NCI-H460 (cell line): ENCODE data around the gene SLC66A2. TPM values are rescaled to one million over a fixed set of nuclear protein-coding genes. Genes with fewer than 3 reads are reported as not detected.

Source experiments
- DNase-seq: peaks from one replicate; pipeline ENCODE4 v3.0.0-alpha.2; 2016; ENCODE audit warnings: low read depth; ENCODE audit errors: extremely low read depth
- total RNA-seq: library from RNA; depleted of rRNA; stranded (reverse); fragments of >200 nt; shearing (Covaris generic); gene quantifications from 2 replicates; pipeline ENCODE4 v1.2.3, GENCODE V29; 2014

Gene SLC66A2
- total RNA-seq, 1 experiment from 2014 or later = 17.0 TPM

DNA sequence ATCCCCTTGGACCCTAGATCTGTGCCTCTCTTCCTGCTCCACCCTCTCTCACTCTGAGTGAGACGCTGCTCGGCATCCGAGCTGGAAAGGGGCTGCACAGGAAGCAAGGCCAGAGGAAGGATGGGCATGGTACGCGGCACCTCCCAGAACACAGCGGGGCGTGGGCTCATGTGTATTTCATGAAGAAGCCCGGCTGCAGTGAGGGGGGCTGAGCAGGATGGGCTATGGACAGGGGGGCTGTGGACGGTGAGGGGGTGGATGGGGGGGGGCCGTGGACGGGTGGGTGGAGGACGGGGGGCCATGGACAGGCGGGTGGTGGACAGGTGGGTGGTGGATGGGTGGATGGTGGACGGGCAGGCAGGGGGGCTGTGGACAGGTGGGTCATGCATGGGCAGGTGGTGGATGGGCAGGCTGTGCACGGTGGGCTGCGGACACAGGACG lies 28.5 kb downstream of the SLC66A2 start:
- DNase-seq = no peak

DNA sequence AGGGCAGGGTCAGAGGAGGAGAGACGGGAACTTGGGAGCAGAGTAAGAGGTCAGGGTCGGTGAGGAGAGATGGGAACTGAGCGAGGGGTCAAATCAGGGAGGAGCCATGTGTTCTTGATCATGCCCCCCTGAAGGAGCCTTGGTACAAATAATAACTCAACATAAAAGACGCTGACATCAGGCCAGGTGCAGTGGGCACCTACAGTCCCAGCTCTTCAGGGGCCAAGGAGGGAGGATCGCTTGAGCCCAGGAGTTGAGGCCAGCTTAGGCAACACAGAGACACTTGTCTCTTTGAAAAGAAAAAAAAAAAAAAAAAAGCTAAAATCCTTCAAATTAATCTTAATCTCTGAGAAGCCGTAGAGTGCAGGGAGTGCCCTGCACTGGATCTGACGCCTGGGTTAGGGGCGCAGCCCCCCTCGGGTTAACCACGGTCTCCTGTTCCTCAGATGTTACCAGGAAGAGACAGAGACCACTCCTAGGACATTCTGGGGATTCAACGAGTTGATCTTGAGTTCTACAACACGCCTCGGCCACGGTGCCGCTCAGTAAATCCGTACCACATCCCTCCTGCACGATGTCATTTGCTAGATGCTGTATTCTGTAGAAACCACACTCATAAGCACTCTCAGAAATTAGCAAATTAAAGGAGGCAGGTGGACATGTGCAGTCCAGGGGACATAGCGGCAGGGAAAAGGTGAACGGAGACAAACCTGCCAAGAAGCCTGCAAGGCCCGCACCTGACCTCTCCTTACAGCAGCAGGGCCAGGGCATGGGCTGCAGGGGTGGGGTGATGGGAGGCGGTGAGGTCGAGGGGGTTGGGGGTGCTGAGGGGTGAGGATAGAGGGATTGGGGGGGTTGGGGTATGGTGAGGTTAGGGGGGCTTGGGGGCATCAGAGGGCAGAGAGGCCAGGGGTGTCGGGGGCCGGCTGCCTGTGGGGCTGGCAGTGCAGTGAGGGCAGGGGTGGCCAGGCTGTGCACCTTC lies 29.2 kb downstream of the SLC66A2 start:
- DNase-seq = no peak

GRCh38 chr18:79919089-79919488 lies 32.4 kb downstream of the SLC66A2 start:
- DNase-seq = no peak

DNA sequence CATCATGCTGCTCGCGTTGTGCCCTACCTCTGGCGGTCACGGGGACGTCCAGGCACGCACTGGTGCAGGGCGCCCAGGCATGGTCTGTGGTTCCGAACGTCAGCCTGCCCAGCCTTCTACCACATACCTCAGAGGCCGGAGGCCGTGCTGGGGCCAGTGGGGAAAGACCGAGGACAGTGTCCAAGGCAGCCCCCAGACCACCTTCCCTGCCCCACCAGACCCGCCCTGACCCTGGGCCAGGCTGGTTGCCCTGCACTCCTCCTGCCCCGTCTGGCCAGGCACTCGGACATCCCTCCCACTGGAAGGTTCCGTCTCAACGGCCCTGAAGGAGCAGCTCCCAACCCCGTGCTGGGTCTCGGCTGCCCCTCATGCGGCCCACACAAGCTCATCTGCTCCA lies 32.8 kb downstream of the SLC66A2 start:
- no peak for DNase-seq

- no peak for DNase-seq
Measured at GRCh38 chr18:79917853-79918614, 33.4 kb downstream of the SLC66A2 start.

DNA sequence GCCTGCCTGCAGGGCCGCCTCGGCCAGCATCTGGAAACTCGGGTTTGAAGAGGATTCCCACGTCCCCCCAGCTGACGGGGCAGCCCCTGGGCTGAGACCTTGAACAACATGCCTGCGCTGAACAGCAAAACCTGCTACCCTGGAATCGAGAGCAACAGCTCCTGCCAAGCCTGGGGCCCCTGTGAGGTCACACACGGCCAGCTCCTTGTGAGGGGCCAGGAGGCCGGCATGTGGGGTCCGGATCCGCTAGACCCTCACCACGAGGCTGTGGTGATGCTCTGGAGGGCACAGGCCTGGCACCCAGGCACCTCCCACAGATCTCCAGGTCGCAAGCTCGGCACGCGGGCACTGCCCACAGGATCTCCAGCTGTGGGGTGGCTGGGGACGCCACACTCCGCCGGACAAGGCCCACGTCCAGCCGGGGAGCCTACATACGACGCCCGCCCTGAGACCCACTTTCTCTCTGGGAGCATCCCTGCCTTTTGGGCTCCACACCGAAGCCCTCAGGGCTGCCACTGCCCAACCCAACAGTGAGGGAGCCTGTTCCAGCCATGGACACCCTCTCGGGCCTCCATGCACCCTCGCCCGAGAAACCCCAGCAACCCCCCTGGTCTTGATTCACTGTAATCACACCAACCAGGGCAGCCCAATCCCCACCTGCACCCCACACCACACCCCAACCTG lies 34.1 kb downstream of the SLC66A2 start:
- DNase-seq = no peak

DNA sequence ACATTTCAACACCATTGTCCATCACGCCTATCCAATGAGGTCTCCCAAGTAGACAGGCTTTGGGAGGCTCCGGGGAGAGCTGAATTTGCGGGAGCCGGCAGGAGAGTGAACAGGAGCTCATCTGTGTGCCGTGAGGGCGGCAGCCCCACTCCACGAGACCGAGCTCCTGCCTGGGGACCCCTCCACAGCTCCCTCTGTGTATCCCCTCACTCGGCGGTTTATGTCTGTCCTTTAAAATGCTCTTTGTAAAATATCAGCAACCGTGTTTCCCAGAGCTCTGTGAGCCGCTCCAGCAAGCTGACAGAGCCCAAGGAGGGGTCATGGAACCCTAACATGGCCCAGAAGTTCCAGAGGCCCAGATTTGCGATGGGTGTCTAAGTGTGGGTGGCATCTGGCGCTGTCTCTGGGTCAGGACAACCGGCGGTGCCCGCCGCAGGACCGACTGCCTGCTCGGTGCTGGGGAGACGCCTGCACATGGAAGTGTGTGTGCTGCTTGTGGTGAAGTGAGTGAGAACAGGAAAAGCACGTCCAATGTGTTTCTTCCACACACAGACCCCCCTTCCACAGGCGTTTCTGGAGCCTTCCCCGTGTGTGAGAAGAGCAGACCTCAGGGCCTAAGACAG lies 34.8 kb downstream of the SLC66A2 start:
- no peak for DNase-seq

DNA sequence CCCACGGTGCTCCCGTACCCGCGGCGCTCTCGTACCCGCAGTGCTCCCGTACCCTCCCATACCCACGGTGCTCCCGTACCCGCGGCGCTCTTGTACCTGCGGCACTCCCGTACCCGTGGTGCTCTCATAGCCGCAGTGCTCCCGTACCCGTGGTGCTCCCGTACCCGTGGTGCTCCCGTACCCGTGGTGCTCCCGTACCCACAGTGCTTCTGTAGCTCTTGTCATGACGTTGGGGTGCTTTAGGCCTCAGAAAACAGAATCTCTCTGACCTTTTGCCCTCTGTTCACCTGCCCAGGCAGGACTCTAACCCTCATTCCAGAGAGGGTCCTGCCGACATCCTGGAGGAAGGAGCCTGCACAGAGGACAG lies 35.3 kb downstream of the SLC66A2 start:
- no peak for DNase-seq

- no peak for DNase-seq
Measured at GRCh38 chr18:79915161-79916127, 36.0 kb downstream of the SLC66A2 start.

GRCh38 chr18:79914614-79915160 lies 36.8 kb downstream of the SLC66A2 start:
- DNase-seq = no peak

DNA sequence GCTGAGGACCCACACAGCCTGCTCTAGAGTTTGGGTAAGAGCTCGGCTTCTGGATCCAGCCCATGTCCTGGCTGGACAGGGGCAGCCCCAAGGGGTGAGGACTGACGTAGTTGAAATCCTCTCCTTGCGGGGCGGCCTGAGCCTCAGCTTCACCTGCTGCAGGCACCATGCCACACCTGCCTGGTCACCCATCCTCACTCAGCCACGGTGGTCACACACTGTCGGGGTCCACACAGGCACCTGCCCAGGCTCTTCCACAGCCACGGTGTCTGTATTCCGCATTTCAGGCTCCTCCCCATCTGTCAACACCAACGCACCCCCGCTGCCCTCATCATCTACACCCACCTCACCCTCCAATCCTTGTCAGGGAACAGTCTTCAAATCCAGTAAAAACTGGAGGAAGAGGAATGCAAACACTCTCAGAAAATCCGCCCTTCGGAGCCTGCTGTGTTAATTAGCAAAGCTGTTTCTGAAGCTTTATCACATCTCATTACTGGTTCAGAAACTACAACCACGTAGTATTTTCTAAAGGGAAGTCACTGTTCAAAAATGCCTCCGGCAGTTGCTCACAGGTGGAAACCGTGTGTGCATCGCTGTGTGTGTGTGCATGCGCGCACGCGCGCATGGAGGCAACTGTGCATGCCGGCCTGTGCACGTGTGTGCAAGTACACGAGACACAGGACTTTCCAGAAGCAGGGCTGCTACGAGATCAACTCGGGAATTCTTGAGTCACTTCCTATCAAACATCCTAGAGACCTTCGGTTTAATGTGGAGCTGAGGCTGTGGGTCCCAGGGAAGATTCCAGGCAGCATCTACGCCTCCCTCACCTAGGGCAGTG lies 38.2 kb downstream of the SLC66A2 start:
- no peak for DNase-seq

GRCh38 chr18:79912409-79912991 lies 39.0 kb downstream of the SLC66A2 start:
- DNase-seq = no peak

DNA sequence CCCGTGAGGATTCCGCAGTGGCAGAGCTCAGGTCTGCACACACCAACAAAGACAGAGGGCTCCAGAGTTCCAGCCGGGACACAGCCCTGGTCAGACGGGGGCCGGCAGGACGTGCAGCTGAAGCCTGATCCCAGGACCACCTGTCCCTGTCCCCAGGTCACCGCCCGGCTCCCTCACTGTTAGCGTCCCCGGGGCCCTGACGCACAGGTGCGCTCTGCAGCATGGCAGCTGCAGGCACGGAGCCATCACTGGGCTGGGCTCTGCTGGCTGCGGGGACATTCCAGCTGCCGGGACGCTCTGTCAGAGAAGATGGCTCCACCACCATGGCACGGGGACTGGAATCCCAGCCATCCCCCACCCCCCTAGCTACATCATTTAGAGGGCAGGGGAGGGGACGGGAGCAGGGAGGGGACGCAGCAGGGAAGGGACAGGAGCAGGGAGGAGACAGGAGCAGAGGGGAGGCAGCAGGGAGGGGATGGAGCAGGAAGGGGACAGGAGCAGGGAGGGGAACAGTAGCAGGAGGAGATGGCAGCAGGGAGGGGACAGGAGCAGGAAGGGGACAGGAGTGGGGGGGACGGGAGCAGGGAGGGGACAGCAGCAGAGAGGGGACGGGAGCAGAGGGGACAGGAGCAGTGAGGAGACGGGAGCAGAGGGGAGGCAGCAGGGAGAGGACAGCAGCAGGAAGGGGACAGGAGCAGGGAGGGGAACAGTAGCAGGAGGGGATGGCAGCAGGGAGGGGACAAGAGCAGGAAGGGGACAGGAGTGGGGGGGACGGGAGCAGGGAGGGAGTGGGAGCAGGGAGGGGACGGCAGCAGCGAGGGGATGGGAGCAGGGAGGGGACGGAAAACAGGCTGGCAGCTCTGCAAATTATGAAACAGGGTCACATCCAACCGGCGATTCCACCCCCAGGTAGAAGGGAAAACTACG lies 39.8 kb downstream of the SLC66A2 start:
- DNase-seq = no peak

DNA sequence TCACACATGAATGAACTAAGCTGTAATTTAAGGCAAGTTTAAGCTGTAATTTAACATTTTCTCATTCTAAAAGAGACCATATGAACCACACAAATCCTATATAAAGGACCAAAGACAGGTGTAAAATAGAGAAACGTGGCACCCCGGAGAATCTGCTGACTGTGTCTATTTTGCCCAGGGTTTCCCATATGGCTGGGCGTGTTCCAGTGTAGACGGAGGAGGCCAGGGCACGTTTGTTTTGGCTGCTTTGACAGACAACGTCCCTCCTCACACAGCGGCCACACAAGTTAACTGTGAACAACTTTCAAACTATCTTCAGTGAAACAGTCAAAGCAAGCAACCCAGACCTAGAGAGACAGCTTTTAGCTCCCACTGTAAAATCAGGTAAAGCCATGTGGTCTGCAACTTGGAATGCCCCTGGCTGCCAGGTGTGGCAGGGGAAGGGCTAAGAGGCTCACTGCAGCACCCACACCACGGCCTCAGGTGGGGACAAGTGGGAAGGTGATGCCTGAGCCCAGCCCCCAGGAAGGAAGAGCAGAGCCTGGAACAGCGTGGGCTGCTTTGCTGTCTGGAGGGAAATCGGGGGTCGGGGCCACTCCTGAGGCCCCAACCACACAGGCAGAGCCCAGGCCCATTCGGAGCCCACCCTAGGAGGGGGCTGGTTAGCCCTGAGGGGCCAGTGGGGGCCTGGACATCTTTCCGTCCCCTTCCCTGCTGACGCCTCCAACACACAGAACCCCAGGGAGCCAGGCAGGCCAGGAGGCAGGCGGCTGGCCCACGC lies 40.7 kb downstream of the SLC66A2 start:
- DNase-seq = no peak

DNA sequence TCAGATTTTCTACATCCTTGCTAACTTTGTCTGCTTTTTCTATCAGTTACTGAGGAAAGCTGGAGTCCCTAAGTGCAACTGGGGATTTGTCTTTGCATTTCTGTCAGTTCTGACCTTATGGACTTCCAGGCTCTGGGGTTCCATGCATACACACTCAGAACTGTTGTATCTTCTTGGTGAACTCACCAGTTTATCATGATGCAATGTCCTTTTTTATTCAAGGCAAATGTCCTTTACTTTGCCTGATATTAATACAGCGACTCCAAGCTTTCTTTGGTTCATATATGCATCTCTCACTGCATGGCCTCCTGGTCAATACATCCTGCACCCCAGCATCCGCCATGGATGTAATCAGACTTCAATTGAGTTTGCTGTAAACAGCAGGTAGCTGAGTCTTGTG lies 44.7 kb downstream of the SLC66A2 start:
- no peak for DNase-seq

DNA sequence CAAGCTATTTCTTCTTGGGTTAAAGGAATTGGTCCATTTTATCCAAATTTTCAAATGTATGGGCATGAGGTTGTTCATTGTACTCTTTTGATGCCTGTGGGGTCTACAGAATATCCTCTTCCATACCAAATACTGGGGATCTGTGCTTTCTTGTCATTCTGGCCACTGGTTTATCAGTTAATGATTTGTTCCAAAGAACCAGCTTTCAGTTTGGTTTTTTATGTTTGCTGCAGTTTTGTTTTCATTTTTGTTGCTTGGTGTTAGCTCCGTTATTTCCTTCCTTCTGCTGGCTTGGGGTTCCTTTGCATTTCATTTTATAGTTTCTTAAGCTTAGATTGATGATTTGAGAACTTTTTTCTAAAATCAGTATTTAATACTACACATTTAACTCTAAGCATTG lies 45.5 kb downstream of the SLC66A2 start:
- DNase-seq = no peak
